AG10803 (cell line): ENCODE data around the gene TNFRSF11A.

Experiments used
- DNase-seq: peaks from one replicate; pipeline ENCODE4 v3.0.0; 2010; ENCODE audit warnings: low read depth
- H3K4me3 ChIP-seq: 2 replicates; pipeline ENCODE4 v1.5.1; 2011; ENCODE audit warnings: mild to moderate bottlenecking, low read length, control low read depth
- CTCF ChIP-seq: conservative IDR thresholded peaks from 2 replicates; pipeline ENCODE4 v1.5.1; 2011; ENCODE audit warnings: mild to moderate bottlenecking, low read length, control low read depth, inconsistent platforms

The TNFRSF11A gene

DNA sequence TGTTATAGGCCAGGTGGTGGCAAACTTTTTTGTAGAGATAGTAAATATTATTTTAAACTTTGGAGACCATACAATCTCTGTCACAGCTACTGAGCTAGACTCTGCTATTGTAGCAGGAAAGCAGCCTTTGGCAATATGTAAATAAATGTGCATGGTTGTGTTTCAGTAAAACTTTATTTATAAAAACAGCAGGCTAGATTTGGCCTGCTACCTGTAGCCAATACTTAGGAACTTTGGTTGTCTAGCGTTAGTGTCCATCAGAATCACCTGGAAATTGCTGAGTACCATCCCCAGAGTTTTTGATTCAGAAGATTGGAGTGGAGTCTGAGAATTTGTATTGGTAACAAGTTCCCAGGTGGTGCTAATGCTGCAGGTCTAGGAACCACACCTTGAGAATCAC is 23.8 kb upstream of the TNFRSF11A start:
- TF ChIP-seq CTCF: no peak
- no peak overlapping the region for H3K4me3 ChIP-seq
- DNase-seq: no peak

DNA sequence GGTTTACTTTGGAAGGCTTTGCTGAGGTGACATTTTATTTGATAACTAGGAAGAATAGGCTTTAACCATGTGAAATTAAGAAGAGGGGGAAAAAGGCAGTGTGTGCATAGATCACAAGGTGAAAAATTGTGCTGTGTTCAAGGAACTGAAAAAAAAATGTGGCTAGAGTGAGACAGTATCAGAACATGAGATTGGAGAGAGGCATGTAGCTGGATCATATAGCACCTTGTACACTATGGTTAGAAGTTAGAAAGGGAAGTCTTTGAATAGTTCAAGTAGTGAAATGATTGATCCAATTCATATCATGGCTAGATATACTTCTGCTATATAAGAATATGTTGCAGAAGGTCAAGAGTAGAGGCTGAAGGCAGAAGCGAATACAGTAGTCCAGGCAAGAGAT is 12.3 kb upstream of the TNFRSF11A start:
- TF ChIP-seq CTCF: no peak
- H3K4me3 ChIP-seq: no peak overlapping the region
- no peak for DNase-seq

GRCh38 chr18:62318228-62319180 is 6.6 kb upstream of the TNFRSF11A start:
- no peak for TF ChIP-seq CTCF

DNA sequence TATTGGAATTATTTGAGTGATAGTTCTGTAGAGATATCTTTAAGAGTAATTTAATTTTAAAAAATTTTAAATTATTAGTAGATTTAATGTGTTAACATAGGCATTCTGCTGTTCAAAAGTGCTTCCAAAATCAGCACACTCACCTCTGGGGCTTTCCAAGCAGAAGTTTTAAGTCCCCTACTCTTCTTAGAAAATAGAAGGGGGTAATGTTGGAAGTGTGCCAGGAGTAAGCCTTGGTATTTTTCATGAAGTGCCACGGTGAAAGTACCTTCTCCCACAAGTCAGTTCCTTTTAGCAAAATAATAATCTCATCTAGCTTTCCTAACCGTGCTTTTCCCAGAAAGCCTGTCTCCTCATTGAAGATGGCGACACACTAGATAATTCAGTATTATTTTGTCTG is 3.9 kb upstream of the TNFRSF11A start:
- H3K4me3 ChIP-seq: no peak overlapping the region
- no peak for DNase-seq
- no peak for TF ChIP-seq CTCF

More at GRCh38 chr18:62318228-62319180, 6.6 kb upstream of the TNFRSF11A start:
- DNase-seq: no peak
- no peak overlapping the region for H3K4me3 ChIP-seq

DNA sequence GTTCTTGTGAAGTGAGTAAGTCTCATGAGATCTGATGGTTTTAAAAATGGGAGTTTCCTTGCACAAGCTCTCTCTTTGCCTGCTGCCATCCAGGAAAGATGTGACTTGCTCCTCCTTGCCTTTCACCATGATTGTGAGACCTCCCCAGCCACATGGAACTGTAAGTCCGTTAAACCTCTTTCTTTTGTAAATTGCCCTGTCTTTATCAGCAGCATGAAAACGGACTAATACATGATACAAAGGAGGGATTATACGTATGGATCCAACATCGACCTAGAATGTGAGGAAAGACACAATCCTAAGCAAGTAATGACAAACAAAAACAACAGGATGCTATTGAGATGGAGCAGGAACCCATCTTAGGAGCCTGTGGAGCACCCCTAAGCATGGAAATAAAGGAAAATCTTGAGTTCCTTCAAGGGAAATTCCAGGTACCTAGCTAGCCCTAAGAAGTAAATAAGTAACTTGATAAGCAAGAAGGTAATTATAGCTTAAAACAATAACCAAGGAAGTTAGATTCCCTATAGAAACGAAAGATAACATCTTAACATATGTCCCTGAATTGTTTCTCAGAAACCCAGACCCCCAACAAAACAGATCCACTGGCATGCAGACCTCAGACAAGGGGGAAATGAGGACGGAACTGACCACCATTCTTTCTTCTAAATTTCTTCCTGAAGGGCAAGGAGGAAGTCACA is 1.5 kb upstream of the TNFRSF11A start:
- no peak for TF ChIP-seq CTCF
- no peak for DNase-seq

GRCh38 chr18:62324181-62324828 is 805 bp upstream of the TNFRSF11A start:
- no peak overlapping the region for H3K4me3 ChIP-seq
- TF ChIP-seq CTCF: no peak
- no peak for DNase-seq

More for the DNA sequence above, 1.5 kb upstream of the TNFRSF11A start:
- H3K4me3 ChIP-seq: no peak overlapping the region
